Esophagus squamous epithelium (tissue), 5 donors: ENCODE data around the gene ANKRD6. TPM values are rescaled to one million over a fixed set of nuclear protein-coding genes. Genes with fewer than 3 reads are reported as not detected.

Source experiments
- DNase-seq: peaks from one replicate; lab custom pipeline; 2025; lab: John Stamatoyannopoulos, UW
- H3K27ac ChIP-seq, 4 donors: fragments of 200-600 bp; sonication (generic); one replicate each; pipeline ENCODE4 v1.5.1; 2016 to 2019; ENCODE audit warnings: mild to moderate bottlenecking in 1 of 4
- H3K27me3 ChIP-seq, 4 donors: fragments of 200-600 bp; sonication (generic); 1 replicate in 3 of 4; 2 replicates in 1 of 4; pipeline versions ENCODE4 v1.5.1 to v1.6.0; 2017 to 2021; ENCODE audit warnings: antibody characterized with exemption in 1 of 4
- H3K36me3 ChIP-seq, 3 donors: fragments of 200-600 bp; sonication (generic); one replicate each; pipeline ENCODE4 v1.5.1; 2016 to 2019
- H3K4me1 ChIP-seq, 3 donors: fragments of 200-600 bp; sonication (generic); one replicate each; pipeline ENCODE4 v1.5.1; 2017 to 2019
- H3K4me3 ChIP-seq, 4 donors: fragments of 200-600 bp; sonication (generic); 1 replicate in 3 of 4; 2 replicates in 1 of 4; pipeline ENCODE4 v1.5.1; 2016 to 2019; ENCODE audit warnings: mild to moderate bottlenecking in 2 of 4, moderate library complexity in 1 of 4
- H3K9me3 ChIP-seq, 3 donors: fragments of 200-600 bp; sonication (generic); one replicate each; pipeline ENCODE4 v1.5.1; 2016 to 2019
- POLR2A ChIP-seq, 4 donors: fragments of 450-650 bp; IDR thresholded peaks; one replicate each; pipeline ENCODE4 v1.6.1; 2017; ENCODE audit warnings: antibody characterized with exemption in 4 of 4, mild to moderate bottlenecking in 4 of 4, moderate library complexity in 3 of 4
- WGBS, 2 donors: methylation state at CpG; one replicate each; pipeline ENCODE4 v1.1.5; 2018; 5-methylcytosine and 5-hydroxymethylcytosine counted together
- intact Hi-C: fragments of 100-400 bp; cut with DNase I; formaldehyde crosslinking; loops from one replicate; pipeline ENCODE4 v1.15.0; 2022
- total RNA-seq, 4 donors: library from RNA; depleted of rRNA; stranded (reverse); fragments of >200 nt; gene quantifications; one replicate each; pipeline ENCODE4 v1.1.0, GENCODE V29; 2016
- TF ChIP-seq, protein P1 (sequence below), 6 experiments: fragments of 450-650 bp in 4 of 6; fragments of 200-600 bp in 2 of 6; sonication (generic) in 2 of 6; IDR thresholded peaks; one replicate each; pipeline ENCODE4 v1.5.1; 2016 to 2019; ENCODE audit warnings: antibody characterized with exemption in 6 of 6, mild to moderate bottlenecking in 4 of 6, moderate library complexity in 4 of 6
- donor health status: DM: yes; HTN: yes; CAD: no.

ANKRD6 gene
- total RNA-seq, 4 donors from 2014 or later: 5.8 to 12.0 (median 7.3) TPM

DNA sequence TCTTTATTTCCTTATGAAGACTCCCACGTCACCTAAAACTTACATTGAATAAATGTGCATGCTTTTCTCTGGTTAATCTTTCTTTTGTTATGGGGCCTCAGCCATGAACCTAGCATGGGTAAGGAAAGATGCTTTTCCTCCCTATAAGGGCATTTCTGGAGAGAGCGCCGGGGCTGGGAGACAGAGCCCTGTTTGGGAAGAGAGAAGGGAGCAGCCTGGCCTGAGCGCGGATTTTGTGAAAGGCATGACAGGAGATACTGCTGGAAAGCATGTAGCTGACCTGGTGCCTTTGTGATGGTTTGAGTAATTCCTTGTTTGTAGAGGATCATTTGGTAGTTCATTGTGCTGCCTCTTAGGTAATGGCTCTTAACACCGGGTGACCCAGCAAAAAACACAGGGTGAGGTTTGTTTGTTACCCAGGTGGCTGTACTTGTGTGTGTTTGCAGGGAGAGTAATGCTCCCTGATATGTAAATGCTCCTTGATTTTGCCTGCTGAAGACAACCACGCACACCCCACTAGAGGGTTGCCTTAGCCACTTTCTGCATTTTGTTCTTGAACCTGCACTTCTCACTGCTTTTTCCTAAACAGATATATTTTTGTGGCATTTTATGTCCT is 59.2 kb downstream of the ANKRD6 start:
- TF ChIP-seq, protein P1, sequence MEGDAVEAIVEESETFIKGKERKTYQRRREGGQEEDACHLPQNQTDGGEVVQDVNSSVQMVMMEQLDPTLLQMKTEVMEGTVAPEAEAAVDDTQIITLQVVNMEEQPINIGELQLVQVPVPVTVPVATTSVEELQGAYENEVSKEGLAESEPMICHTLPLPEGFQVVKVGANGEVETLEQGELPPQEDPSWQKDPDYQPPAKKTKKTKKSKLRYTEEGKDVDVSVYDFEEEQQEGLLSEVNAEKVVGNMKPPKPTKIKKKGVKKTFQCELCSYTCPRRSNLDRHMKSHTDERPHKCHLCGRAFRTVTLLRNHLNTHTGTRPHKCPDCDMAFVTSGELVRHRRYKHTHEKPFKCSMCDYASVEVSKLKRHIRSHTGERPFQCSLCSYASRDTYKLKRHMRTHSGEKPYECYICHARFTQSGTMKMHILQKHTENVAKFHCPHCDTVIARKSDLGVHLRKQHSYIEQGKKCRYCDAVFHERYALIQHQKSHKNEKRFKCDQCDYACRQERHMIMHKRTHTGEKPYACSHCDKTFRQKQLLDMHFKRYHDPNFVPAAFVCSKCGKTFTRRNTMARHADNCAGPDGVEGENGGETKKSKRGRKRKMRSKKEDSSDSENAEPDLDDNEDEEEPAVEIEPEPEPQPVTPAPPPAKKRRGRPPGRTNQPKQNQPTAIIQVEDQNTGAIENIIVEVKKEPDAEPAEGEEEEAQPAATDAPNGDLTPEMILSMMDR (IDR thresholded peaks at IDR 0.05): no peak
- TF ChIP-seq POLR2A (IDR thresholded peaks at IDR 0.05): no peak
- H3K4me1 ChIP-seq: no peaks in the 10 kb centered on the region
- no peaks in the 10 kb centered on the region for H3K27me3 ChIP-seq
- intact Hi-C loops: no loop called here
- H3K9me3 ChIP-seq: no peaks in the 10 kb centered on the region
- 85 to 90% methylated on average over 5 to 7 of the region's 7 CpGs for WGBS, 2 donors
- no peak overlapping the region for H3K27ac ChIP-seq
- H3K36me3 ChIP-seq: no peaks in the 10 kb centered on the region
- no peak for DNase-seq
- H3K4me3 ChIP-seq: no peak overlapping the region

DNA sequence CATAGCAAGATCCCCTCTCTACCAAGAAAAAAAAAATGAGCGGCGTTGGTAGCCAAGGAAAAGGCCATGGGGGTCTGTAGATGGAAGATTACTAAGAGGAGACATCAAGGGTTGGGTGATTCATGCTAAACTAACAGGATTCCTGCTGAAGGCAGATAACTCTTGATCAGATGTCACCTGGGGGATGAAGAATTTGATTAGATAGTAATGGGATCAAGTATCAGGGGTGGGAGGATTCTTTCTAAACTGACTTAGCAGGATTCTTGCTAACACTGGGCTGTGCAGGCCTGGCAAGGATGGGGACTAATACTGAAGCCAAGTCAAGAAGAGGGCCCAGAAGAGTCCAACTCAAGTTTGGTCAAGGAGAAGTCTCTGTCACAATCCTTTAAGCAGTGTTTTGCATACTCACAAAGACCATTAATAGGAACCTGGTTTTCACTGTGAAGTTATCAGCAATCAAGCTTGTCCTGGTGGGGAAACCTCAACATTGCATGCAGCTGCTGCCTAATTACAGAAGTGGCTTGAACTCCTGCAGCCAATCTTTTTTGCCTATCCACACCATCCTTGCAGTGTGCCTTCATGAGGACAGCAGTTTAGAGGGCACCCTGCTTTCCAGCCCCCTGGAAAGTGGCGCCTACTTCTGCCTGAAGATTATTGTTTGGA is 61.3 kb downstream of the ANKRD6 start:
- Histone ChIP-seq H3K4me3 (no peak overlapping the region), H3K4me1 (no peaks in the 10 kb centered on the region), H3K36me3 (no peaks in the 10 kb centered on the region), H3K27me3 (no peaks in the 10 kb centered on the region), H3K9me3 (no peaks in the 10 kb centered on the region), H3K27ac (no peak overlapping the region)
- 92 to 96% methylated on average over 3 of the region's 3 CpGs for WGBS, 2 donors
- no peak for TF ChIP-seq POLR2A (IDR thresholded peaks at IDR 0.05)
- TF ChIP-seq, protein P1 (IDR thresholded peaks at IDR 0.05): peak in 1 of 6 experiments; percentile 11
- intact Hi-C loops: no loop called here
- no peak for DNase-seq

DNA sequence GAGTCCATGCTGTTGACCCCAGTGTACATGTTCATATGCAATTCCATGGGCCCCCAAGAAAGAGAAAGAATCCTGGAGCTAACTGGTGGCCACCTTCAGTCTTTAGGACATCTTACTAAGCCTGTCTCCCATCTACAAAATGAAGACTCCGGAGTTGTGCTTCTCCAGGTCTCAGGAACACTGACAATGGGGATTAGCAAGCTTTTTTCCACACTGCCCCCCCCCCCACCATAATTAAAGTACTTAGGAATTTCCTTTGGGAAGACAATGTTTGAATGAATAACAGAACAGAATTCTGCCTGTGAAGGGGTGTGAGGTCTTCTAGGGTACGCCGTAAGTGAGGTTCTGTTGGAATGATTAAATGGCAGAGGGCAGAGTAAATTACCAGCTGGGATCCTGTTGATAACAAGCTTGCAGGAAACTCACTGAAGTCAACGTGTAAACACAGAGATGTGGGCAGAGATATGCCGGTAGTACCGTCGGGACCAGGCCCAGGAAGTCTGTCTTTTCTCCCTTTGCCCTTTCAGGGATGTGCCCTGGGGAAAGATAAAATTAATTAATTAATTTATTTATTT is 63.1 kb downstream of the ANKRD6 start:
- 67 to 71% methylated on average over 7 of the region's 7 CpGs for WGBS, 2 donors
- no peak for DNase-seq
- Histone ChIP-seq H3K9me3 (no peaks in the 10 kb centered on the region), H3K27ac (no peak overlapping the region), H3K4me1 (no peaks in the 10 kb centered on the region), H3K4me3 (no peak overlapping the region), H3K27me3 (no peaks in the 10 kb centered on the region), H3K36me3 (no peaks in the 10 kb centered on the region)
- intact Hi-C loops: no loop called here
- TF ChIP-seq POLR2A (IDR thresholded peaks at IDR 0.05): no peak
- TF ChIP-seq, protein P1 (IDR thresholded peaks at IDR 0.05): no peak

DNA sequence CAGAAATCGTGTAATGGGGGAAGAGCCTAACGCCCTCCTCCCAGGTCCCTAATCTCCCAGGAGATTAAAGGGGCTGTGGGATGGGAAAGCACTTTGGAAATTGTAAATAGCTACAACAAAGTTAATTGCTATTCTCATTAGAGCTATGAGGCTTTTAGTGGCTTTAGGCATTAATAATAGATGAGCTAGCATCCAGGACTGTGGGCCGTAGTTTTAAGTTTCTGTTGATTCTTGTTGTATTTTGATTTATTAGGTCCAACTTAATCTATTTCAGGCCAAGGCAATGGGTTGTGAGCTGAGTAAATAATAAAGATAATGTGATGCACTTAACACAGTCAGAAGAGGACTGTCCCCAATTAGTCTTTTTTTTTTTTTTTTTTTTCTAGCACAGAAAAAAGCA is 67.7 kb downstream of the ANKRD6 start:
- 76 to 85% methylated on average over 3 of the region's 3 CpGs for WGBS, 2 donors
- no peaks in the 10 kb centered on the region for H3K4me1 ChIP-seq
- intact Hi-C loops: no loop called here
- H3K4me3 ChIP-seq: no peak overlapping the region
- no peak overlapping the region for H3K27ac ChIP-seq
- no peak for DNase-seq
- H3K27me3 ChIP-seq: no peaks in the 10 kb centered on the region
- TF ChIP-seq, protein P1 (IDR thresholded peaks at IDR 0.05): no peak
- no peak for TF ChIP-seq POLR2A (IDR thresholded peaks at IDR 0.05)
- no peaks in the 10 kb centered on the region for H3K36me3 ChIP-seq
- H3K9me3 ChIP-seq: no peaks in the 10 kb centered on the region

DNA sequence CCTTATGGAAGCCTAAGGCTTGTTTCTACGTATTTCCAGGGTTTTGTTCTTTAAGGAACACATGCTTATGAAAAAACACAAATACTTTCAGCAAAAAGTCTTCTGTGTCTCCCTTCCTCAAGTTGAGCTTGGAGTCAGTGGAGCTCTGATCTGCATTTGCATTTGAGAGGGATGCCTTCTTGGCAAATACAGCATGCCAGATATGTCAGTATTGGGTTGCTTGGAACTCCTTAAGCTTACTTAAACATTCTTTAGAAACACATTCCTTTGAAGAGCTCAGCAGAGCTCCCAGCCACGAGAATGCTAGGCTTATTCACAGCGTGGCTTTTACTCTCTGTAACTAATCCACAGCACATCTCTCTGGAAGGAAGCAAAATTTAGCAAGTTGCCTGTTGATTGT is 68.3 kb downstream of the ANKRD6 start:
- H3K4me3 ChIP-seq: no peak overlapping the region
- no peaks in the 10 kb centered on the region for H3K27me3 ChIP-seq
- H3K27ac ChIP-seq: no peak overlapping the region
- H3K9me3 ChIP-seq: no peaks in the 10 kb centered on the region
- intact Hi-C loops: no loop called here
- H3K36me3 ChIP-seq: no peaks in the 10 kb centered on the region
- TF ChIP-seq POLR2A (IDR thresholded peaks at IDR 0.05): no peak
- TF ChIP-seq, protein P1 (IDR thresholded peaks at IDR 0.05): no peak
- 34 to 46% methylated on average over 3 of the region's 3 CpGs for WGBS, 2 donors
- no peaks in the 10 kb centered on the region for H3K4me1 ChIP-seq
- no peak for DNase-seq
